Right renal cortex interstitium (tissue), 3 donors: ENCODE data around the gene USP40. TPM values are rescaled to one million over a fixed set of nuclear protein-coding genes. Genes with fewer than 3 reads are reported as not detected.

ENCODE experiments used
- DNase-seq, 3 donors: peaks; one replicate each; pipeline ENCODE4 v3.0.0-alpha.2; 2013; ENCODE audit warnings: low read depth in 3 of 3, low spot score in 2 of 3
- polyA plus RNA-seq, 3 donors: library from polyadenylated mRNA; unstranded; fragments of 120-200 nt; gene quantifications; one replicate each; pipeline ENCODE4 v1.2.1, GENCODE V29; 2013; ENCODE audit not compliant: insufficient read length in 3 of 3

The USP40 gene
- polyA plus RNA-seq, 3 donors = 40.8 to 48.6 (median 41.5) TPM

- DNase-seq = no peak
Observed at GRCh38 chr2:233446606-233447305, 119.8 kb downstream of the USP40 start.

GRCh38 chr2:233446121-233446520 is 120.5 kb downstream of the USP40 start:
- no peak for DNase-seq

GRCh38 chr2:233445152-233445830 is 121.3 kb downstream of the USP40 start:
- no peak for DNase-seq

- DNase-seq = no peak
Observed at GRCh38 chr2:233444501-233444900, 122.1 kb downstream of the USP40 start.

GRCh38 chr2:233443511-233444183 is 122.9 kb downstream of the USP40 start:
- peak in 2 of 3 donors; percentile 44 to 52 for DNase-seq

GRCh38 chr2:233442028-233442310 is 124.6 kb downstream of the USP40 start:
- no peak for DNase-seq

- DNase-seq = no peak
Observed at GRCh38 chr2:233441161-233442027, 125.2 kb downstream of the USP40 start.

GRCh38 chr2:233440714-233441113 is 125.9 kb downstream of the USP40 start:
- no peak for DNase-seq

GRCh38 chr2:233440314-233440713 is 126.3 kb downstream of the USP40 start:
- DNase-seq = no peak

- no peak for DNase-seq
Observed at GRCh38 chr2:233439191-233439590, 127.4 kb downstream of the USP40 start.

GRCh38 chr2:233438573-233439147 is 127.9 kb downstream of the USP40 start:
- no peak for DNase-seq

- no peak for DNase-seq
Observed at GRCh38 chr2:233437439-233437955, 129.1 kb downstream of the USP40 start.

GRCh38 chr2:233436691-233437438 is 129.7 kb downstream of the USP40 start:
- DNase-seq = no peak

GRCh38 chr2:233436191-233436581 is 130.4 kb downstream of the USP40 start:
- no peak for DNase-seq

GRCh38 chr2:233435436-233436190 is 131.0 kb downstream of the USP40 start:
- DNase-seq = no peak

- DNase-seq = peak in 1 of 3 donors; percentile 15
Observed at GRCh38 chr2:233434666-233435330, 131.8 kb downstream of the USP40 start.

- no peak for DNase-seq
Observed at GRCh38 chr2:233433794-233434193, 132.8 kb downstream of the USP40 start.

- DNase-seq = no peak
Observed at GRCh38 chr2:233433029-233433428, 133.6 kb downstream of the USP40 start.
